Activated CD4-positive, alpha-beta T cell treated with anti-CD3 and anti-CD28 coated beads for 36 hours (primary cell): ENCODE data around the gene CASKIN2. TPM values are rescaled to one million over a fixed set of nuclear protein-coding genes. Genes with fewer than 3 reads are reported as not detected.

Experiments used
- ATAC-seq: fragments of 200-7000 bp; cut with Tn5 transposase; one replicate; pipeline ENCODE4 v1.10.0; 2021; ENCODE audit warnings: mild to moderate bottlenecking, moderate library complexity
- CTCF ChIA-PET: fragments of 350-600 bp; sonication (Branson Sonifier 250); formaldehyde crosslinking; loops from one replicate; lab custom pipeline; 2021; ENCODE audit warnings: antibody characterized with exemption; lab: Charles Lee
- POLR2A ChIA-PET: fragments of 350-600 bp; sonication (Branson Sonifier 250); formaldehyde crosslinking; loops from one replicate; lab custom pipeline; 2021; ENCODE audit warnings: antibody characterized with exemption, inconsistent platforms; lab: Charles Lee
- DNase-seq: peaks from one replicate; pipeline ENCODE4 v3.0.0-alpha.2; 2020
- H3K27ac Mint-ChIP-seq: one replicate; pipeline ENCODE4 v1.8.0; 2021; ENCODE audit warnings: mixed read lengths
- H3K27me3 Mint-ChIP-seq: one replicate; pipeline ENCODE4 v1.8.0; 2021; ENCODE audit warnings: mixed read lengths
- H3K36me3 Mint-ChIP-seq: one replicate; pipeline ENCODE4 v1.8.0; 2021; ENCODE audit warnings: low read depth, mixed read lengths
- H3K4me1 Mint-ChIP-seq: one replicate; pipeline ENCODE4 v1.8.0; 2021; ENCODE audit warnings: mixed read lengths
- H3K4me3 Mint-ChIP-seq: one replicate; pipeline ENCODE4 v1.8.0; 2021; ENCODE audit warnings: mild to moderate bottlenecking, moderate library complexity, mixed read lengths
- H3K9me3 Mint-ChIP-seq: one replicate; pipeline ENCODE4 v1.8.0; 2021; ENCODE audit warnings: low read depth, mixed read lengths
- intact Hi-C, 2 experiments: fragments of 100-400 bp; cut with DNase I in 1 of 2; cut with micrococcal nuclease in 1 of 2; formaldehyde crosslinking; loops; one replicate each; pipeline versions ENCODE4 v1.14.2 to v1.15.1; 2022 to 2024; cut with DNase I, micrococcal nuclease
- total RNA-seq, 2 experiments: library from RNA; stranded (reverse); gene quantifications; one replicate each; pipeline ENCODE4 v1.2.3, GENCODE V29; 2021

The CASKIN2 gene
- total RNA-seq, 2 experiments from 2014 or later = 2.9 to 3.0 TPM

DNA sequence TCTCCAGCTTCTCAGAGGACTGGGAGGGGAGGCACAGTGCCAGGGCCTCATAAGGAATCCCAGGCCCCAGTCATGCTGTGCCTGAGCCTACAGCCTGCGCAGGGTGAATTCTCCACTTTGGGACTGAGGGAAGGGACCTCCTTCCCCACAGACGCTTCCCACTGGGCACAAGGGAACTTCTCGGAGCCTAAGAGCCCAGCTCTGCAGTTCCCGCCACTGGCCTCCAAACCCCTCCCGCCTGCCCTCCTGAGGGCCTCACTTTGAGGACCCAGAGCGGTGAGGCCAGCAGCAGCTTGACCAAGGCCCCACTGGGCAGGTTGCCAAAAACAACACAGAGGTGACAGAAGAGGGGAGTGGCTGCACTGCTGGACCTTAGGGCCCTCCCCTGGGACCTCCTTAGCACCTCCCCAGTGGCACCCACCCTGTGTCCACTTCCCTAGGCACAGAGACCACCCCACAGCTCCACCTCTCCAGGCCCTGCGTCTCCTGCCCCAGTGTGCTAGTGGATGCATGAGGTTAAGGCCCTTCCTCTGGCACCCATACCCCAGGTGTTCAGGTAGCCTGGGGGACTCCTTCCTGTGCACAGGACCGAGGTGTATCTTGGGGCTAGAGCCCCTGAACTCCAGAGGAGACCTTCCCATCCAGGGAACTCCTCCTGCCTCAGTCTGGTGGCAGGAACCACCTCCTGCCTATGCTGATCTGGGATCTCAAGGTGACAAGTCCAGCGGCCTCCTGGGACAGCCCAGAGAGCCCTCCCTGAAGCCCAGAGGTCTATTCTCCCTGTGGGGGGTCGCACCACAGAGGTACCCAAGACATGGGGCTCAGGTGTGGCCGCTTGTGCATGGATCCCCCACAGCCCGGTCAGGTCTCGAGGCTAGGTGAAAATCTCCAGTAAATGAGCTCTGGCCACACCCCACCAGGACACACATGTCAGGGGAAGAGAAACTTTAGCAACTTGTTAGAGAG, 3.4 kb downstream of the CASKIN2 start:
- DNase-seq (no peak), ATAC-seq (no peak)
- Mint-ChIP-seq H3K27ac (no peak overlapping the region), H3K36me3 (no peaks in the 10 kb centered on the region), H3K9me3 (no peaks in the 10 kb centered on the region), H3K4me1 (no peaks in the 10 kb centered on the region), H3K27me3 (peaks cover 3% of the 10 kb centered on the region), H3K4me3 (no peak overlapping the region)
- CTCF ChIA-PET = interaction anchor here (0.7 kb wide), 1 partner anchor 209 kb away, joined by 3 read pairs; no protein-coding TSS in a partner anchor
- intact Hi-C loops = loop anchor here in 1 of 2 experiments (10.0 kb wide), 1 partner anchor 247 kb away; the partner anchor contains the start of genes GGA3 and MRPS7
- POLR2A ChIA-PET = no interaction called here

DNA sequence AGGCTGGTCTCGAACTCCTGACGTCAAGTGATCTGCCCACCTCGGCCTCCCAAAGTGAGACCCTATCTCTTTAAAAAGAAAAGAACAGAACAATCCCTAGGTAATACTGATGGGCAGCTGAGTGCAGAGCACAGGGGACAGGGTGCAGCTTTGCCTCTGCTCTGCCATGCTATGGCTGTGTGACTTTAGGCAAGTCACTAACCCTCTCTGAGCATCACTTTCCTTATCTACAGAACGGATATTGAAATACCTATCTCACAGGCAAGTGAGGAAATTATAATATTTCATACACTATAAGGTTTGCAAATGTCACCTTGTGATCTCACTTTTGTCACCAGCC, 4.1 kb downstream of the CASKIN2 start:
- Mint-ChIP-seq H3K27ac (no peak overlapping the region), H3K36me3 (no peaks in the 10 kb centered on the region), H3K4me1 (no peaks in the 10 kb centered on the region), H3K4me3 (no peak overlapping the region), H3K27me3 (peaks cover 3% of the 10 kb centered on the region), H3K9me3 (no peaks in the 10 kb centered on the region)
- intact Hi-C loops = loop anchor here in 1 of 2 experiments (10.0 kb wide), 1 partner anchor 246 kb away; the partner anchor contains the start of genes GGA3 and MRPS7
- POLR2A ChIA-PET = no interaction called here
- no peak for DNase-seq
- ATAC-seq = no peak
- CTCF ChIA-PET = interaction anchor here (0.6 kb wide), 1 partner anchor 138 kb away, joined by 3 read pairs; no protein-coding TSS in a partner anchor

DNA sequence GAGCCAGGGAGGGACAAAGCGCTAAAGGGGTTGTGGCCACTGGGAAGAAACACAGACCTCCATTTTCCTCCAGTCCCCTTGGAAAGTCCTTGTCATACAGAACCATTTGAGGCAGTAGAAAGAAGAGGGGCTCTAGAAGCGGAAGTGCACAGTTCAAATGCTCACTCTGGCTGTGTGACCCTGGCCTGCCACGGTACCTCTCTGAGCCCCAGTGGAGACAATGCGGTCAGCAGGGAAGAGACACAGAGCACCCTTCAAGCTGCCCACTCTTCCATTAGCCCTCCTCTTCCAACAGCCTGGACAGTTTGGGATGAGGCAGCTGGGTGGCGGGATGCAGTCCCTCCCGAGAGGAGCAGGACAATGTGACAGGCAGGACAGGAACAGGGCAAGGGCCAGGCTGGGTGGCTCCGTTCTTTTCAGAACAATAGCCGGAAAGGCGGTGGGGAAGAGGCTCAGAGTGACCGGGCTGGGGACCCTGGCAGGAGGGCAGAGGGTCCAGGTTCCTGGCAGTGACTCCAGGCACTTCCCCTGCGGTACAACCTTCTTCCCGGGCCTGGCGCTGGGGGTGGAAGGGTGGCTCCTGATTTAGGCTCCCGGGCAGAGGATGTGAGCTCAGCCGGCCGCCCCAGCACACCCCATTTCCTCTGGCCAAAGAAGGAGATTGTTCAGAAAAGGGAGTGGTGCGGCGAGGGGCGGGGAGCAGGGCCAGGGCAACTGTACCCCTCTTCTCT, 5.6 kb downstream of the CASKIN2 start:
- no peaks in the 10 kb centered on the region for H3K4me1 Mint-ChIP-seq
- no peaks in the 10 kb centered on the region for H3K9me3 Mint-ChIP-seq
- POLR2A ChIA-PET = no interaction called here
- ATAC-seq (no peak), DNase-seq (no peak)
- no peak overlapping the region for H3K4me3 Mint-ChIP-seq
- CTCF ChIA-PET = interaction anchor here (0.5 to 0.7 kb wide), 3 partner anchors 22 to 447 kb away, joined by 3 read pairs; no protein-coding TSS in a partner anchor
- intact Hi-C loops = loop anchor here in 1 of 2 experiments (10.0 kb wide), 1 partner anchor 245 kb away; the partner anchor contains the start of genes GGA3 and MRPS7
- H3K36me3 Mint-ChIP-seq = no peaks in the 10 kb centered on the region
- H3K27ac Mint-ChIP-seq = no peak overlapping the region
- peaks cover 3% of the 10 kb centered on the region for H3K27me3 Mint-ChIP-seq

DNA sequence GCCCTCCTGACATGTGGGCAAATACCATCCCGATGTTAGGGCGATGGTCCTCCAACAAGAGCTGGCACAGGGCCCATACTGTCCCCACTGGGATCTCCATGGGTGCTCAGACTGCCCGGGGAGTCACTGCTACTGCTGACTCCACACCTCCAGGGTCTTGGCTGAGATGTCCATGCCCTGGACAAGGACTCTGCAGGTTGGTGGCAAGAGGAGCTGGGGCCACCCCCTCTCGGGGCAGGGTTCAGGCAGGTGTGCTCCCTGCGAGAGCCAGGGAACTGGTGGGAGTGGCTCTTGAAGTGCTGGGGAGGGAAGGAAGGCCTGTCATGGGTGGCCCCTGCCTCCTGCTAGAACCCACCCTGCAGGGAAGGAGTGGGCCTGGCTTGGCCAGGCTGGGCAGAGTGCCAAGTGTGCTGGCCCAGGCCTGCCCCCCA, 6.4 kb downstream of the CASKIN2 start:
- Mint-ChIP-seq H3K4me1 (no peaks in the 10 kb centered on the region), H3K27me3 (peaks cover under 1% of the 10 kb centered on the region), H3K9me3 (no peaks in the 10 kb centered on the region), H3K36me3 (no peaks in the 10 kb centered on the region), H3K27ac (no peak overlapping the region), H3K4me3 (no peak overlapping the region)
- intact Hi-C loops = no loop called here
- ChIA-PET POLR2A (interaction anchor here (0.8 kb wide), 1 partner anchor 246 kb away, joined by 3 read pairs; no protein-coding TSS in a partner anchor), CTCF (interaction anchor here (0.5 to 0.8 kb wide), 3 partner anchors 97 to 446 kb away, joined by 3 read pairs; no protein-coding TSS in a partner anchor)
- ATAC-seq (no peak), DNase-seq (no peak)

DNA sequence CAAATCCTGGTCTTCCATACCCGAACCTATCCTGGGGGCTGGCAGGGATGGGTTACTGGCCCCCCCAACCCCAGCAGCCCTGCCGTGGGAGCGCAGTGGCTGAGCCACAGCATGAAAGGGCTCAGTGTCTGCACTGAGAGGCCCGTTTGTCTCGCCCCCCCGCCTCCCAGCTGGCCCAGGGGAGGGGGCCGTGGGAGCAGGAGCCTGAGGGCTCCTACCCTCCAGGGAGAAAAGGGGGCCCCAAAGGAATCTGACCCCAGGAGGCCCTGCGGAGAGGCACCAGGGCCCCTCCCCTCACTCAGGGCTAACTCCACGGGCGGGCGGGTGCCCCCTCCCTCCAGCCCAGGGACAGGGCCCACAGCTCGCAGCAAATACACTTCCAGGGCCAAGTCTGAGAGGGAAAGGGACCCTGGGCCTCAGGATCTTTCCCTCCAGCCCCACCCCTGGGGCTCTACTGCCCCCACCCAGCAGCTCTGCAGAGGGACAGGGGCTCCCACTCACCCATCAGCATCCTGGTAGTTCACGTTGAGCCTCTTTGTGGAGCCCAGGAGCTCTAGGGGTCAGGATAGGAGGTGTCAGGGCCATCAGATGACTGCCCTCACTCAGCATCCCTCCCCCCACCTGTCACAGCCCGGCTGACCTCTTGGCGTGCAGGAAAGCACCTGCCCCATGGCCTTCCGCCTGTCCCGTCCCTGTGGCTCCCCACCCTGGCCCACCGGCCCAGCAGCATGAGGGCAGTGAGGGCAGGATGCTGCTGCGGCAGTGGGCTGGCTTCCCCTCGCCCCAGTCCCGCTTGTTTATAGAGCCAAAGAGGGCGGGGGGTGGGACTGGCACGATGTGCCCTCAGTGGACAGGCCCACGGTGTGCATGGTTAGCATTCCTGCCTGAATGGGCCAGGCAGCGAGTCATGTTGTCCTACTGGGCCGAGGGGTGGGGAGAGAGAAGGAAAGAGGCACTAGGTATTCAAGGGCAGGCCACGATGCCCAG, 7.3 kb downstream of the CASKIN2 start:
- no peak for ATAC-seq
- H3K4me3 Mint-ChIP-seq = no peak overlapping the region
- POLR2A ChIA-PET = interaction anchor here (0.8 kb wide), 1 partner anchor 245 kb away, joined by 3 read pairs; no protein-coding TSS in a partner anchor

DNA sequence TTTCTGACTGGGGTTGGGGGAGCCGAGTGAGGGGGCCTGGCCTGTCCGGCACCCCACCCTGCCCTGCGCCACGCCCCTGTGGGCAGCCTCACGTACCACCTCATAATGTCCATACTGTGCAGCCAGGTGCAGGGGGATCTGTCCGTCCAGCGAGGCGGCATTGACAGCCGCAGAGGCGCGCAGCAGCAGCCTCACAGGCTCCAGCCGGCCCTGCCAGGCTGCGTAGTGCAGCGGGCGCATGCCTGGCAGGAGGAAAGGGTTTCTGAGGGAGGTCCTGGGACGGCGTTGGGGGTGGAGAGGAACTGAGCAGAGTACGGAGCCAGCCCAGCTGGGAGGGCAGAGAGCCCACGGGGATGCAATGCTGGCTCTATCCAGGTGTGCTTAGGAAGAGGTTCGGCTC, 8.4 kb downstream of the CASKIN2 start:
- H3K36me3 Mint-ChIP-seq = no peaks in the 10 kb centered on the region
- H3K27me3 Mint-ChIP-seq = no peaks in the 10 kb centered on the region
- H3K27ac Mint-ChIP-seq = no peak overlapping the region
- no peak for DNase-seq
- no peak for ATAC-seq
- ChIA-PET POLR2A (no interaction called here), CTCF (interaction anchor here (0.5 kb wide), 1 partner anchor 434 kb away, joined by 3 read pairs; no protein-coding TSS in a partner anchor)
- no peaks in the 10 kb centered on the region for H3K4me1 Mint-ChIP-seq
- H3K9me3 Mint-ChIP-seq = no peaks in the 10 kb centered on the region
- intact Hi-C loops = no loop called here
- H3K4me3 Mint-ChIP-seq = no peak overlapping the region

More for the DNA sequence above, 7.3 kb downstream of the CASKIN2 start:
- no peak overlapping the region for H3K27ac Mint-ChIP-seq
- H3K4me1 Mint-ChIP-seq = no peaks in the 10 kb centered on the region
- H3K9me3 Mint-ChIP-seq = no peaks in the 10 kb centered on the region
- no peak for DNase-seq
- no peaks in the 10 kb centered on the region for H3K27me3 Mint-ChIP-seq
- intact Hi-C loops = no loop called here
- no peaks in the 10 kb centered on the region for H3K36me3 Mint-ChIP-seq
- CTCF ChIA-PET = interaction anchor here (0.8 kb wide), 1 partner anchor 361 kb away, joined by 3 read pairs; no protein-coding TSS in a partner anchor

DNA sequence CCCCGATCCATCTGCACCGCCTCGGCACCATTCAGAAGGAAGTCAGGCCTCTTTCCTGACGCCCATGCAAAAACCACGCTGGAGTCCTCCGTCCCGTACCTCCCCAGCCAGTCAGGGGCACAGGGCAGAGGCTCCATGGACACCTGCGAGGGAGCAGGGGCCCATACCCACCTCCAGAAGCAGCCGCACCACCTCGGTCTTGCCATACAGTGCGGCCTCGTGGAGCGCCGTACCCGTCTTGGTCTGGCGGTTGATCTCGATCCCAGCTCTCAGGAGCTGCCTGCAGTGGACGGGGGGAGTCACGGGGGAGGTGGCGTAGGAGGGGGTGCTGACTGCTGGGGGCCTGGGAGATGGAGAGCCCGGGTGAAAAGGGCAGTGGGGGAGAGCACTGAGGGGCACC, 9.2 kb downstream of the CASKIN2 start:
- H3K4me1 Mint-ChIP-seq = no peaks in the 10 kb centered on the region
- no peak overlapping the region for H3K4me3 Mint-ChIP-seq
- H3K27me3 Mint-ChIP-seq = no peaks in the 10 kb centered on the region
- POLR2A ChIA-PET = no interaction called here
- CTCF ChIA-PET = no interaction called here
- no peak for ATAC-seq
- H3K27ac Mint-ChIP-seq = no peak overlapping the region
- intact Hi-C loops = no loop called here
- H3K36me3 Mint-ChIP-seq = no peaks in the 10 kb centered on the region
- H3K9me3 Mint-ChIP-seq = no peaks in the 10 kb centered on the region
- DNase-seq = no peak

DNA sequence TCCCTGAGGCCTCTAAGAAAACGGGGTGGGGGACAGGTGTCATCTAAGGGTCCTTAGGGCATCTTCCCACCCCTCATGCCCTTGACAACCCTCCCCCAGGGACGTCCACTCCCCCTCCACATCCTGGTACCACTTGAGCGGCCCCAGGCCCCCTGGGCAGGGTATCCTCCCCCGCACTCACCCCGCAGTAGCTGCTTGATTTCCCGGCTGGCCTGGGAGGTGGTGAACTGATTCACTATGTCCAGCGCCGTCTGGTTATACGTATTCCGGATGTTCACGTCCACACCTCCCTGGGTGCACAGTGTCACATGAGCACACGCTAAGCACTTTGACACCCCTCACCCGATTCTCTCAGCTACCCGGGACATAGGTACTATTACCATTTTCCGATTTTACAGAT, 9.7 kb downstream of the CASKIN2 start:
- H3K27ac Mint-ChIP-seq = no peak overlapping the region

DNA sequence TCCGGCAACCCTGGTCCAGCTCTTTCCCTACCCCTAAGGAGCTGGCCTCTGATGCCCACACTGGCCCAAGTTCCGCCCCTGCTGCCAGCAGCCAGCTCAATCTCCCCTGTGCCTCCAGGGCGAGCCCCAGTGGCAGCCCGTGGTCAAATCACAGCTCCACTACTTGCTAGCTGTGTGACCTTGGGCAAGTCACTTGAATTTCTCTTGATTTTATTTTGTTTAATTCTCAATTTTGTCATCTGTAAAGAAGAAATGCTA, 10.3 kb downstream of the CASKIN2 start:
- ChIA-PET POLR2A (no interaction called here), CTCF (no interaction called here)
- H3K27me3 Mint-ChIP-seq = no peaks in the 10 kb centered on the region
- intact Hi-C loops = no loop called here
- H3K4me3 Mint-ChIP-seq = no peak overlapping the region
- no peaks in the 10 kb centered on the region for H3K4me1 Mint-ChIP-seq
- no peak for DNase-seq
- no peaks in the 10 kb centered on the region for H3K36me3 Mint-ChIP-seq
- no peak for ATAC-seq
- no peak overlapping the region for H3K27ac Mint-ChIP-seq
- no peaks in the 10 kb centered on the region for H3K9me3 Mint-ChIP-seq

More for the DNA sequence above, 9.7 kb downstream of the CASKIN2 start:
- intact Hi-C loops = no loop called here
- H3K27me3 Mint-ChIP-seq = no peaks in the 10 kb centered on the region
- no peak for ATAC-seq
- ChIA-PET CTCF (no interaction called here), POLR2A (no interaction called here)
- no peaks in the 10 kb centered on the region for H3K36me3 Mint-ChIP-seq
- no peak for DNase-seq
- no peaks in the 10 kb centered on the region for H3K4me1 Mint-ChIP-seq
- H3K4me3 Mint-ChIP-seq = no peak overlapping the region
- no peaks in the 10 kb centered on the region for H3K9me3 Mint-ChIP-seq

DNA sequence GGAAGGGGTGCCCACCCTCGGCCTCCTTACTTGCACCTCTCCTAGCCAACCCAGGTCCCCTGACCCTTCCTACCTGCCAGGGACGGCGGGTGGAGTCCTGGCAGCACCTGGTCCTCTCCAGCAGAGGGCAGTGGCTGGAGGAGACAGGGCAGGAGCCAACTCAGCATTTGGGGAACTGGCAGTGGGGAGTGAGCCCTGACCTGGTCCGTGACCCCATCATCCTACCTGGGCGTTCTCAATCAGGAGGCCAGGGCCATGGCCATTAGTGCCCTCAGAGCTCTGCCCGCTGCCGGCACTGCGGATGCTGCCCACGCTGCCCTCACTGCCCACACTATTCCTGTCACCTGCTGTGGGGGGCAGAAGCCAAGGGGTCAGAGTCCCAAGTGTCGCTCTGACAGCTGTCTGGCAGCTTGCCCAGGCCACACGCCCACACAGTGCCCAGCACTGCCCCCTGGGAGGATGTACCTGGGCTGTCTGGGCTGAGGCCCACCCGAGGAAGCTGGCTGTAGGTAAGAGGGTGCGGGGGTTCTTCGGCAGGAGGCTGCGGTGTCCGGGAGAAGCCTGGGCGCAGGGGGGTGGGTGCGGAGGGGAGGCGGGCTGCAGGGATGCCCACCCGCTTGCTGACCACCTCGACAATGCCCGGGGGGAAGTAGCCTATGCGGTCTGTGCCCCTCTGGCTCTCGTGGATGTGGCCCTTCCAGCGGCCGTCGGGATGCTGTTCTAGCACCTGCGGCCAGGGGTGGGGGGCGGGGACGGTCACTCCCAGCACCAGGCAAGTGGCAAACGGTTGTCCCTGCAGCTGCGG, 10.8 kb downstream of the CASKIN2 start:
- POLR2A ChIA-PET = no interaction called here
- H3K27me3 Mint-ChIP-seq = no peaks in the 10 kb centered on the region

More for the DNA sequence above, 10.8 kb downstream of the CASKIN2 start:
- CTCF ChIA-PET = interaction anchor here (1.4 kb wide), 1 partner anchor 22 kb away, joined by 4 read pairs; no protein-coding TSS in a partner anchor
- no peaks in the 10 kb centered on the region for H3K36me3 Mint-ChIP-seq
- peak; percentile 63 for DNase-seq
- no peaks in the 10 kb centered on the region for H3K9me3 Mint-ChIP-seq
- intact Hi-C loops = no loop called here
- H3K4me1 Mint-ChIP-seq = no peaks in the 10 kb centered on the region
- H3K27ac Mint-ChIP-seq = no peak overlapping the region
- H3K4me3 Mint-ChIP-seq = no peak overlapping the region
- ATAC-seq = peak; percentile 68
